GM19463 (cell line): Measurements from ENCODE around the gene OR5AN1.
"Not testable (repeated sequence)": the region's sequence is repeated elsewhere in the genome, so short reads cannot be mapped to it uniquely, and the experiment has no call there.

ENCODE experiments used
- ATAC-seq: cut with Tn5 transposase; IDR thresholded peaks from one replicate; pipeline ENCODE4 v1.9.1; 2021; ENCODE audit warnings: mild to moderate bottlenecking, moderate library complexity; ENCODE audit not compliant: unreplicated experiment

Gene OR5AN1

GRCh38 chr11:59358595-59358994, at the start of gene OR5AN1:
Gene OR5AN1, plus strand, starts transcription at chr11:59358895. Its CDS starts 5,564 bp downstream, at chr11:59364459.
- no peak for ATAC-seq

GRCh38 chr11:59335001-59335400, 23.7 kb upstream of the OR5AN1 start:
- no peak for ATAC-seq

GRCh38 chr11:59336176-59336575, 22.5 kb upstream of the OR5AN1 start:
- no peak for ATAC-seq

- ATAC-seq: no peak
Observed at GRCh38 chr11:59336931-59337330, 21.8 kb upstream of the OR5AN1 start.

GRCh38 chr11:59349657-59350056, 9.0 kb upstream of the OR5AN1 start:
- ATAC-seq: not testable (repeated sequence)

GRCh38 chr11:59355226-59355625, 3.5 kb upstream of the OR5AN1 start:
- ATAC-seq: no peak

GRCh38 chr11:59356561-59356960, 2.1 kb upstream of the OR5AN1 start:
- ATAC-seq: no peak

- no peak for ATAC-seq
Observed at GRCh38 chr11:59358020-59358419, 675 bp upstream of the OR5AN1 start.

GRCh38 chr11:59365232-59366018, 6.7 kb downstream of the OR5AN1 start:
- no peak for ATAC-seq

GRCh38 chr11:59368238-59369022, 9.7 kb downstream of the OR5AN1 start:
- no peak for ATAC-seq

GRCh38 chr11:59372324-59372723, 13.6 kb downstream of the OR5AN1 start:
- ATAC-seq: not testable (repeated sequence)

- peak; percentile 94 for ATAC-seq
Observed at GRCh38 chr11:59380263-59381059, 21.8 kb downstream of the OR5AN1 start.

GRCh38 chr11:59394186-59394585, 35.5 kb downstream of the OR5AN1 start:
- no peak for ATAC-seq

- no peak for ATAC-seq
Observed at GRCh38 chr11:59400461-59401261, 42.0 kb downstream of the OR5AN1 start.

- ATAC-seq: no peak
Observed at GRCh38 chr11:59401262-59401552, 42.5 kb downstream of the OR5AN1 start.

- no peak for ATAC-seq
Observed at GRCh38 chr11:59403546-59403945, 44.9 kb downstream of the OR5AN1 start.

GRCh38 chr11:59413646-59414045, 55.0 kb downstream of the OR5AN1 start:
- ATAC-seq: no peak

GRCh38 chr11:59415111-59415510, 56.4 kb downstream of the OR5AN1 start:
- ATAC-seq: no peak

- ATAC-seq: no peak
Observed at GRCh38 chr11:59416613-59417012, 57.9 kb downstream of the OR5AN1 start.

- no peak for ATAC-seq
Observed at GRCh38 chr11:59417023-59417422, 58.3 kb downstream of the OR5AN1 start.

GRCh38 chr11:59418156-59418555, 59.5 kb downstream of the OR5AN1 start:
- ATAC-seq: no peak
